Gastrocnemius medialis (tissue), 4 donors: ENCODE data around the gene CPE.

Source experiments
- POLR2A ChIP-seq, 2 donors: fragments of 450-650 bp; IDR thresholded peaks; one replicate each; pipeline ENCODE4 v1.6.1; 2017; ENCODE audit warnings: antibody characterized with exemption in 2 of 2, mild to moderate bottlenecking in 2 of 2, moderate library complexity in 2 of 2
- TF ChIP-seq, protein P1 (sequence below), 5 experiments: fragments of 450-650 bp in 3 of 5; fragments of 200-600 bp in 2 of 5; sonication (generic) in 2 of 5; IDR thresholded peaks in 4 of 5; conservative IDR thresholded peaks in 1 of 5; 1 replicate in 4 of 5; 2 replicates in 1 of 5; pipeline ENCODE4 v1.5.1; 2016 to 2019; ENCODE audit warnings: antibody characterized with exemption in 5 of 5, mild to moderate bottlenecking in 3 of 5, moderate library complexity in 3 of 5

DNA sequence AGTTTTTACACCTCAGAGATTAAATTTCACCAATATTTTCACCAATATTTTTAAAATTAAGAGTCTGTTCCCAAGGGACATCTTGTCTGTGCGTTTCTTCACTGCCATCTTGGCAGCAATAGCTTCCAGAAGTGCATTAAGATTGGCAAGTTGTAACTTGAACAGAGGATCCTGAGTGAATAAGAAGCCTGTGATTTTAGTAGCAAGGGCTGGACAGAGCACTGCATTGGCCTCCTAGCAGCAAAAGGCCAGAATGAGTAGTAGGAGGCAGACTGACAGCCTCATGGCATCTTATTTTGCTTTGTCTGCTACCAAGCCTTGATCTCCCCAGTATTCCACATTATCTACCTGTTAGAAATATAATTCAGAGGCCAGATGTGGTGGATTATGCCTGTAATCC, 138.4 kb downstream of the CPE start:
- TF ChIP-seq, protein P1, sequence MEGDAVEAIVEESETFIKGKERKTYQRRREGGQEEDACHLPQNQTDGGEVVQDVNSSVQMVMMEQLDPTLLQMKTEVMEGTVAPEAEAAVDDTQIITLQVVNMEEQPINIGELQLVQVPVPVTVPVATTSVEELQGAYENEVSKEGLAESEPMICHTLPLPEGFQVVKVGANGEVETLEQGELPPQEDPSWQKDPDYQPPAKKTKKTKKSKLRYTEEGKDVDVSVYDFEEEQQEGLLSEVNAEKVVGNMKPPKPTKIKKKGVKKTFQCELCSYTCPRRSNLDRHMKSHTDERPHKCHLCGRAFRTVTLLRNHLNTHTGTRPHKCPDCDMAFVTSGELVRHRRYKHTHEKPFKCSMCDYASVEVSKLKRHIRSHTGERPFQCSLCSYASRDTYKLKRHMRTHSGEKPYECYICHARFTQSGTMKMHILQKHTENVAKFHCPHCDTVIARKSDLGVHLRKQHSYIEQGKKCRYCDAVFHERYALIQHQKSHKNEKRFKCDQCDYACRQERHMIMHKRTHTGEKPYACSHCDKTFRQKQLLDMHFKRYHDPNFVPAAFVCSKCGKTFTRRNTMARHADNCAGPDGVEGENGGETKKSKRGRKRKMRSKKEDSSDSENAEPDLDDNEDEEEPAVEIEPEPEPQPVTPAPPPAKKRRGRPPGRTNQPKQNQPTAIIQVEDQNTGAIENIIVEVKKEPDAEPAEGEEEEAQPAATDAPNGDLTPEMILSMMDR (IDR thresholded peaks at IDR 0.05 in 4 of 5, conservative IDR thresholded peaks at IDR 0.05 in 1 of 5) = no peak
- TF ChIP-seq POLR2A (IDR thresholded peaks at IDR 0.05) = no peak
